IMR-90 (cell line): Measurements from ENCODE around the gene CCDC18. TPM values are rescaled to one million over a fixed set of nuclear protein-coding genes. Genes with fewer than 3 reads are reported as not detected.
A peak's percentile ranks its signal among the peaks of the same experiment; 100 is the strongest.

Source experiments
- ATAC-seq: fragments of 200-7000 bp; cut with Tn5 transposase; 2 replicates; pipeline ENCODE4 v1.9.1; 2020; ENCODE audit warnings: low read depth, mild to moderate bottlenecking, moderate library complexity
- BruUV-seq: library from RNA; stranded (reverse); fragments of 400-500 nt; replicated peaks from 2 replicates; lab custom pipeline; 2021; lab: Mats Ljungman, UMichigan
- CTCF ChIA-PET: fragments of 300-600 bp; formaldehyde crosslinking; extraction: SDS; loops from one replicate; lab custom pipeline; 2021; ENCODE audit warnings: antibody characterized with exemption; lab: Yijun Ruan, JAX
- POLR2A ChIA-PET: fragments of 300-600 bp; sonication (Branson Sonifier 250); formaldehyde crosslinking; loops from one replicate; lab custom pipeline; 2022; ENCODE audit warnings: antibody characterized with exemption; ENCODE audit not compliant: unreplicated experiment; lab: Charles Lee
- DNase-seq: peaks from one replicate; pipeline ENCODE4 v3.0.0; 2013
- H2AFZ ChIP-seq: replicated peaks from 2 replicates; pipeline ENCODE3; 2013; ENCODE audit warnings: low read length, mild to moderate bottlenecking; ENCODE audit not compliant: poor library complexity
- H2AK5ac ChIP-seq: 2 replicates; pipeline ENCODE4 v1.6.1; 2013; ENCODE audit warnings: low read depth, low read length, inconsistent platforms
- H2AK9ac ChIP-seq: replicated peaks from 2 replicates; pipeline ENCODE3; 2013; ENCODE audit warnings: mild to moderate bottlenecking, low read depth, low read length, moderate library complexity; ENCODE audit not compliant: poor library complexity
- H2BK120ac ChIP-seq: 2 replicates; pipeline ENCODE4 v1.6.1; 2013; ENCODE audit warnings: low read depth, low read length, inconsistent platforms
- H2BK15ac ChIP-seq: 3 replicates; pipeline ENCODE4 v1.6.1; 2013; ENCODE audit warnings: low read depth, low read length, inconsistent platforms
- H2BK20ac ChIP-seq: 2 replicates; pipeline ENCODE4 v1.6.1; 2013; ENCODE audit warnings: low read depth, mild to moderate bottlenecking, inconsistent platforms, low read length, moderate library complexity
- H2BK5ac ChIP-seq: 2 replicates; pipeline ENCODE4 v1.6.1; 2013; ENCODE audit warnings: mild to moderate bottlenecking, low read depth, low read length, inconsistent platforms; ENCODE audit not compliant: poor library complexity, severe bottlenecking
- H3K14ac ChIP-seq: replicated peaks from 2 replicates; pipeline ENCODE4 v1.6.1; 2013; ENCODE audit warnings: low read depth, low read length, inconsistent platforms
- H3K18ac ChIP-seq: 2 replicates; pipeline ENCODE4 v1.6.1; 2013; ENCODE audit warnings: low read depth, low read length, control low read depth
- H3K23ac ChIP-seq: 2 replicates; pipeline ENCODE4 v1.6.1; 2013; ENCODE audit warnings: low read depth, low read length, inconsistent platforms
- H3K27ac ChIP-seq: 2 replicates; pipeline ENCODE4 v1.5.1; 2013; ENCODE audit warnings: mild to moderate bottlenecking, control low read depth, low read length; ENCODE audit not compliant: insufficient read depth
- H3K27me3 ChIP-seq: 2 replicates; pipeline ENCODE4 v1.6.1; 2013; ENCODE audit warnings: low read length; ENCODE audit not compliant: control insufficient read depth, insufficient read depth
- H3K36me3 ChIP-seq: 2 replicates; pipeline ENCODE4 v1.6.1; 2013; ENCODE audit warnings: low read length, mixed read lengths; ENCODE audit not compliant: control insufficient read depth, insufficient read depth
- H3K4ac ChIP-seq: 2 replicates; pipeline ENCODE4 v1.6.1; 2013; ENCODE audit warnings: low read depth, low read length, inconsistent platforms
- H3K4me1 ChIP-seq: 2 replicates; pipeline ENCODE4 v1.6.1; 2013; ENCODE audit warnings: low read length, mixed read lengths; ENCODE audit not compliant: control insufficient read depth, insufficient read depth
- H3K4me2 ChIP-seq: 2 replicates; pipeline ENCODE4 v1.6.1; 2013; ENCODE audit warnings: low read depth, mild to moderate bottlenecking, control low read depth, low read length, moderate library complexity
- H3K4me3 ChIP-seq: 2 replicates; pipeline ENCODE4 v1.5.1; 2013; ENCODE audit warnings: low read depth, mild to moderate bottlenecking, control low read depth, low read length, moderate library complexity; ENCODE audit not compliant: insufficient read depth
- H3K56ac ChIP-seq: 2 replicates; pipeline ENCODE4 v1.6.1; 2013; ENCODE audit warnings: low read length, inconsistent platforms; ENCODE audit not compliant: insufficient read depth; ENCODE audit errors: extremely low read depth
- H3K79me1 ChIP-seq, 2 experiments: 2 replicates each; pipeline ENCODE4 v1.6.1; 2013; ENCODE audit warnings: low read length in 2 of 2, inconsistent platforms in 1 of 2, low read depth in 1 of 2
- H3K9ac ChIP-seq: 2 replicates; pipeline ENCODE4 v1.6.1; 2013; ENCODE audit warnings: low read depth, low read length, control low read depth
- H3K9me1 ChIP-seq: 2 replicates; pipeline ENCODE4 v1.6.1; 2013; ENCODE audit warnings: low read length, inconsistent platforms; ENCODE audit not compliant: insufficient read depth
- H3K9me3 ChIP-seq: 2 replicates; pipeline ENCODE4 v1.6.1; 2013; ENCODE audit warnings: low read length; ENCODE audit not compliant: control insufficient read depth, insufficient read depth
- H4K20me1 ChIP-seq: 2 replicates; pipeline ENCODE4 v1.6.1; 2013; ENCODE audit warnings: low read length, inconsistent platforms; ENCODE audit not compliant: insufficient read depth
- H4K5ac ChIP-seq: 2 replicates; pipeline ENCODE4 v1.6.1; 2013; ENCODE audit warnings: mild to moderate bottlenecking, low read depth, low read length, control low read depth
- H4K8ac ChIP-seq, 2 experiments: 2 replicates each; pipeline ENCODE4 v1.6.1; 2013; ENCODE audit warnings: low read depth in 2 of 2, low read length in 2 of 2, control low read depth in 1 of 2, inconsistent platforms in 1 of 2
- H4K91ac ChIP-seq: 2 replicates; pipeline ENCODE4 v1.6.1; 2013; ENCODE audit warnings: low read depth, low read length, inconsistent platforms; ENCODE audit not compliant: insufficient read depth
- BHLHE40 ChIP-seq: fragments of 150-350 bp; IDR thresholded peaks from 2 replicates; pipeline ENCODE4 v1.6.1; 2016; ENCODE audit warnings: mild to moderate bottlenecking, low read depth, low read length
- CEBPB ChIP-seq: IDR thresholded peaks from 2 replicates; pipeline ENCODE4 v1.6.1; 2012; ENCODE audit warnings: low read depth, low read length, improper control_type of control experiment
- CHD1 ChIP-seq: IDR thresholded peaks from 2 replicates; pipeline ENCODE4 v1.6.1; 2012; ENCODE audit warnings: low read depth, low read length, improper control_type of control experiment
- CTCF ChIP-seq: conservative IDR thresholded peaks from 2 replicates; pipeline ENCODE4 v1.5.1; 2012; ENCODE audit warnings: mild to moderate bottlenecking, low read depth, low read length, improper control_type of control experiment
- ELK1 ChIP-seq: fragments of 150-350 bp; IDR thresholded peaks from 2 replicates; pipeline ENCODE4 v1.6.1; 2016; ENCODE audit warnings: low read depth, mild to moderate bottlenecking, low read length, moderate library complexity, borderline replicate concordance
- FOS ChIP-seq: fragments of 150-350 bp; IDR thresholded peaks from 2 replicates; pipeline ENCODE4 v1.6.1; 2016; ENCODE audit warnings: low read depth, low read length
- MAFK ChIP-seq: IDR thresholded peaks from 2 replicates; pipeline ENCODE4 v1.6.1; 2012; ENCODE audit warnings: low read depth, low read length, improper control_type of control experiment
- MAZ ChIP-seq: IDR thresholded peaks from 2 replicates; pipeline ENCODE4 v1.6.1; 2012; ENCODE audit warnings: low read depth, mild to moderate bottlenecking, low read length, improper control_type of control experiment, moderate library complexity, borderline replicate concordance
- MXI1 ChIP-seq: IDR thresholded peaks from 2 replicates; pipeline ENCODE4 v1.6.1; 2012; ENCODE audit warnings: low read depth, mild to moderate bottlenecking, low read length, moderate library complexity, borderline replicate concordance
- NFE2L2 ChIP-seq: fragments of 150-350 bp; IDR thresholded peaks from 2 replicates; pipeline ENCODE4 v1.6.1; 2016; ENCODE audit warnings: low read depth, mild to moderate bottlenecking, low read length
- POLR2A ChIP-seq: IDR thresholded peaks from 2 replicates; pipeline ENCODE4 v1.6.1; 2012; ENCODE audit warnings: mild to moderate bottlenecking, low read depth, low read length
- RAD21 ChIP-seq: IDR thresholded peaks from 2 replicates; pipeline ENCODE4 v1.6.1; 2012; ENCODE audit warnings: low read length, improper control_type of control experiment
- RCOR1 ChIP-seq: IDR thresholded peaks from 2 replicates; pipeline ENCODE4 v1.6.1; 2012; ENCODE audit warnings: mild to moderate bottlenecking, low read length, improper control_type of control experiment; ENCODE audit not compliant: insufficient replicate concordance
- RFX5 ChIP-seq: IDR thresholded peaks from 2 replicates; pipeline ENCODE4 v1.8.0; 2012; ENCODE audit warnings: low read depth, mild to moderate bottlenecking, low read length, moderate library complexity
- SMC3 ChIP-seq: fragments of 150-350 bp; IDR thresholded peaks from 2 replicates; pipeline ENCODE4 v1.6.1; 2016; ENCODE audit warnings: low read depth, mild to moderate bottlenecking, antibody characterized with exemption, low read length, moderate library complexity
- WGBS, 2 experiments: methylation state at CpG; one replicate each; pipeline versions ENCODE4 v1.1.5 to v1.1.7; 2013; ENCODE audit warnings: missing lambda C conversion rate in 2 of 2; ENCODE audit not compliant: insufficient read length in 1 of 2; ENCODE audit errors: extremely low coverage in 2 of 2; 5-methylcytosine and 5-hydroxymethylcytosine counted together
- dilution Hi-C: fragments of 300-500 bp; cut with HindIII; formaldehyde crosslinking; loops from one replicate; pipeline ENCODE4 v1.14.3; 2018; ENCODE audit warnings: low sequenced_read_pairs; ENCODE audit not compliant: unreplicated experiment
- in situ Hi-C: fragments of 300-500 bp; cut with MboI; formaldehyde crosslinking; loops from 3 replicates; pipeline ENCODE4 v1.14.3; 2019; ENCODE audit warnings: low sequenced_read_pairs, inconsistent platforms, mixed read lengths
- intact Hi-C: fragments of 100-400 bp; cut with micrococcal nuclease; formaldehyde crosslinking; loops from 2 replicates; pipeline ENCODE4 v1.10.0; 2022
- polyA plus RNA-seq, 3 experiments: library from polyadenylated mRNA; depleted of rRNA; stranded (reverse); fragments of >200 nt; gene quantifications; 2 replicates each; pipeline ENCODE4 v1.2.3, GENCODE V29; 2012; ENCODE audit warnings: low replicate concordance in 1 of 3
- total RNA-seq: library from RNA; depleted of rRNA; stranded (reverse); fragments of >200 nt; gene quantifications from 2 replicates; pipeline ENCODE4 v1.2.3, GENCODE V29; 2012
- TF ChIP-seq, protein P1 (sequence below): fragments of 150-350 bp; IDR thresholded peaks from 2 replicates; pipeline ENCODE4 v1.6.1; 2017; ENCODE audit warnings: mild to moderate bottlenecking, antibody characterized with exemption, low read length, low read depth

Gene CCDC18
- total and polyA plus RNA-seq, 2 of the 4 experiments (the other 2 are of a cell fraction), result 5.5 to 7.3 TPM

DNA sequence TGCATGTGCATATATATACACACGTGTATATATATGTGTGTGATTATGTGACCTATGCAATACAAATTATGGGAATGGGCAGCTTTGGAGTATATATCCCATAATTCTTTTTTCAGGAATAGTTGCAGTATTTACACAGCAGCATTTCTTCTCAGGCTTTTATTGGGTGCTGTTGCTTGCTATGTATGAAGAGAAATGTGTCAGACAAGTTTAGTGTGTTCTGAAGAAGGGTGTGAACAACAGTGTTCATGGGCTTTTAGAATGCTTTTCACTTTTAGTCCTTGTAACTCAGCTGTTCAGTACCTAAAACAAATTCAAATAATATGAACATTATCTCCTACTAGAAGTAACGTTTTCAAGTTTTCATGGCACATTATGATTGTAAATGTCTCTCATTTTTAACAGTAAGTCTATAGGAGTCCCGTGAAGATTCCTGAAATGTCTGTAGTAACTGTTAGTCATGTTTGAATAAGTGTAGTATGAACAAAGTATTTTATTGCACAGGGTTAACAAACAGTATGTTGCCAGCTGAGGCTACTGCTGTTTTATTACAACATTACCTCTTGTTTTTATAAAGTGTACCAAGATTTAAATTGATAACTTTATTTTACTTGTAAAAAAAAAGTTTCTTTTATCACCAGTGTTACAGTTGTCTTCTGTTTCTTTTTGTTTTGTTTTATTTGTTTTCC lies 42.8 kb upstream of the CCDC18 start:
- no TSS peak for BruUV-seq
- no peak for TF ChIP-seq CTCF
- TF ChIP-seq, protein P1, sequence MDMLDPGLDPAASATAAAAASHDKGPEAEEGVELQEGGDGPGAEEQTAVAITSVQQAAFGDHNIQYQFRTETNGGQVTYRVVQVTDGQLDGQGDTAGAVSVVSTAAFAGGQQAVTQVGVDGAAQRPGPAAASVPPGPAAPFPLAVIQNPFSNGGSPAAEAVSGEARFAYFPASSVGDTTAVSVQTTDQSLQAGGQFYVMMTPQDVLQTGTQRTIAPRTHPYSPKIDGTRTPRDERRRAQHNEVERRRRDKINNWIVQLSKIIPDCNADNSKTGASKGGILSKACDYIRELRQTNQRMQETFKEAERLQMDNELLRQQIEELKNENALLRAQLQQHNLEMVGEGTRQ, result no peak
- no peak for TF ChIP-seq MAZ
- TF ChIP-seq NFE2L2, result no peak
- no peak for TF ChIP-seq RFX5
- no peak for TF ChIP-seq SMC3
- no peak for TF ChIP-seq RCOR1
- no peak for TF ChIP-seq MXI1
- no peak for TF ChIP-seq BHLHE40
- no peak for TF ChIP-seq CEBPB
- TF ChIP-seq ELK1, result no peak
- TF ChIP-seq POLR2A, result no peak
- TF ChIP-seq RAD21, result no peak
- TF ChIP-seq CHD1, result no peak
- no peak for TF ChIP-seq FOS
- TF ChIP-seq MAFK, result no peak
- Histone ChIP-seq H3K56ac (no peak overlapping the region), H3K14ac (no peak overlapping the region), H4K8ac (no peak overlapping the region), H3K27ac (no peak overlapping the region), H2BK20ac (no peak overlapping the region), H3K79me1 (peaks cover 0 to 11% of the 10 kb centered on the region in 2 experiments; a peak in 2 of 4 replicates), H3K9ac (no peak overlapping the region), H2BK5ac (no peak overlapping the region), H3K9me3 (no peaks in the 10 kb centered on the region), H4K5ac (no peak overlapping the region), H4K20me1 (no peaks in the 10 kb centered on the region), H3K4ac (no peak overlapping the region), H2BK15ac (no peak overlapping the region), H2BK120ac (no peak overlapping the region), H2AK5ac (no peak overlapping the region), H3K18ac (no peak overlapping the region), H3K36me3 (peaks cover 11% of the 10 kb centered on the region), H3K4me2 (no peak overlapping the region), H2AK9ac (no peak overlapping the region), H3K4me1 (no peaks in the 10 kb centered on the region), H3K9me1 (peaks cover 6% of the 10 kb centered on the region; the same call in 1 of the 2 replicates), H2AFZ (no peak overlapping the region), H4K91ac (no peak overlapping the region), H3K4me3 (no peak overlapping the region), H3K23ac (no peak overlapping the region), H3K27me3 (no peaks in the 10 kb centered on the region)
- WGBS, 2 experiments, result no CpG with 5 or more reads among the region's 3 CpGs
- no peak for DNase-seq
- intact Hi-C loops, result loop anchor here (2.0 kb wide), 1 partner anchor 25 kb away; no protein-coding TSS in a partner anchor
- dilution Hi-C loops, result no loop called here
- ChIA-PET CTCF (no interaction called here), POLR2A (no interaction called here)
- peak; percentile 46 for ATAC-seq
- in situ Hi-C loops, result no loop called here
